ENCODE data around the gene LIFR.

LIFR gene

DNA sequence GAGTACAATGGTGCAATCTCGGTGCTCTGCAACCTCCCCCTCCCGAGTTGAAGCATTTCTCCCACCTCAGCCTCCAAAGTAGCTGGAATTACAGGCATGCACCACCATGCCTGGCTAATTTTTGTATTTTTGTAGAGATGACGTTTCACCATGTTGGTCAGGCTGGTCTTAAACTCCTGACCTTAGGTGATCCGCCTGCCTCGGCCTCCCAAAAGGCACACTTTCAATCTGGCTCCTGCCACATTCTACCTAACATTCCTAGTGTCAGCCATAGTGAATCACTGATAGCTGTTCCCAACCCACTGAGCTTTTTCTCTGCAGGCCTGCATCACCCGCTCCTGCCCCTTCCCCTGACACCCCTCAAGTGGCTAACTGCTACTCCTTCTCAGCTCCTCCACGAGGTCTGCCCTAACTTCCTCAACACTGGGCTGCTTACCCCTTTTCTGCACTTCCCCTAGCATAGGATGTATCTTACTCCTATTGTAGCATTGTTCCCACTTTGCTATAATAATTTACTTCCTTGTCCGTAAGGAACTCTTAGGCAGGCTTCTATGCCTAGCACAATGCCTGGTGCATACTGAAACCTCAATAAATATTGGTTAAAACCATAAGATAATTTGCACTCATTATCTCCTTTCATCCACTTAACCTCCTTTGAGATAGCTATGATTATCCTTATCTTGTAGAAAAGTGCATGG is 42.0 kb upstream of the LIFR start:
- no peaks in the 10 kb centered on the region for H3K36me3 ChIP-seq (ENCODE audit: control insufficient read depth in 2 of 2, insufficient read depth in 2 of 2, low read length in 2 of 2)
- H3K27me3 ChIP-seq (ENCODE audit: control insufficient read depth in 2 of 2, insufficient read depth in 2 of 2, low read length in 2 of 2), result no peaks in the 10 kb centered on the region
- H3K9me3 ChIP-seq (ENCODE audit: control insufficient read depth in 2 of 2, low read length in 2 of 2), result no peaks in the 10 kb centered on the region
- H3K27ac ChIP-seq (ENCODE audit: low read depth in 2 of 2, low read length in 2 of 2), result no peak overlapping the region
- no peak overlapping the region for H3K4me3 ChIP-seq (ENCODE audit: low read length in 2 of 2)
- H3K9ac ChIP-seq (ENCODE audit: low read depth in 1 of 2, low read length in 2 of 2), result no peak overlapping the region
- H3K4me1 ChIP-seq (ENCODE audit: control insufficient read depth in 2 of 2, insufficient read depth in 2 of 2, low read length in 2 of 2), result no peaks in the 10 kb centered on the region

DNA sequence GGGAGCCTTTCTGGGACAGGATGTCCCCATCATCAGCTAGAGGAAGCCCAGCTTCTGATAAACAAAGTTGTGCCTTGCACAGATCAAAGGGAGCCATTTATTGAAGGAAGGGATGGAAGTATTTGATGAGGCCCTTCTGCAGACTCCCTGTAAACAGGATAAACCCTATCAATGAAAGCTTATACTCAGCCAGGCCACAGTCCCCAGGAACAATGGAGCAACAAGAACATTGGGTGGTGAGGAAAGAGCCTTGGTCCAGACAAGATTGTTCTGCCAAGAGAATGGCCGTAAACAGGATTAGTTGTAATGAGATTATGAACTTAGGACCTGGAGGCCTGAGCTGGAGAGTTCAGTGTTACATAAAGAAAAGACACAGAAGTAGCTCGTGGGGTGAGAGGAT is 40.5 kb upstream of the LIFR start:
- H3K4me3 ChIP-seq (ENCODE audit: low read length in 2 of 2), result no peak overlapping the region
- H3K9me3 ChIP-seq (ENCODE audit: control insufficient read depth in 2 of 2, low read length in 2 of 2), result no peaks in the 10 kb centered on the region
- H3K36me3 ChIP-seq (ENCODE audit: control insufficient read depth in 2 of 2, insufficient read depth in 2 of 2, low read length in 2 of 2), result no peaks in the 10 kb centered on the region
- H3K9ac ChIP-seq (ENCODE audit: low read depth in 1 of 2, low read length in 2 of 2), result no peak overlapping the region
- H3K27me3 ChIP-seq (ENCODE audit: control insufficient read depth in 2 of 2, insufficient read depth in 2 of 2, low read length in 2 of 2), result no peaks in the 10 kb centered on the region
- H3K4me1 ChIP-seq (ENCODE audit: control insufficient read depth in 2 of 2, insufficient read depth in 2 of 2, low read length in 2 of 2), result no peaks in the 10 kb centered on the region
- no peak overlapping the region for H3K27ac ChIP-seq (ENCODE audit: low read depth in 2 of 2, low read length in 2 of 2)

- Histone ChIP-seq H3K27me3 (ENCODE audit: control insufficient read depth in 2 of 2, insufficient read depth in 2 of 2, low read length in 2 of 2) (no peaks in the 10 kb centered on the region), H3K9me3 (ENCODE audit: control insufficient read depth in 2 of 2, low read length in 2 of 2) (no peaks in the 10 kb centered on the region), H3K9ac (ENCODE audit: low read depth in 1 of 2, low read length in 2 of 2) (no peak overlapping the region), H3K4me1 (ENCODE audit: control insufficient read depth in 2 of 2, insufficient read depth in 2 of 2, low read length in 2 of 2) (no peaks in the 10 kb centered on the region), H3K36me3 (ENCODE audit: control insufficient read depth in 2 of 2, insufficient read depth in 2 of 2, low read length in 2 of 2) (no peaks in the 10 kb centered on the region), H3K4me3 (ENCODE audit: low read length in 2 of 2) (no peak overlapping the region), H3K27ac (ENCODE audit: low read depth in 2 of 2, low read length in 2 of 2) (no peak overlapping the region)
These were observed 38.8 kb upstream of the LIFR start for GRCh38 chr5:38595132-38595745.

GRCh38 chr5:38593959-38594358 is 37.5 kb upstream of the LIFR start:
- H3K9me3 ChIP-seq (ENCODE audit: control insufficient read depth in 2 of 2, low read length in 2 of 2), result no peaks in the 10 kb centered on the region
- no peaks in the 10 kb centered on the region for H3K4me1 ChIP-seq (ENCODE audit: control insufficient read depth in 2 of 2, insufficient read depth in 2 of 2, low read length in 2 of 2)
- no peak overlapping the region for H3K27ac ChIP-seq (ENCODE audit: low read depth in 2 of 2, low read length in 2 of 2)
- no peaks in the 10 kb centered on the region for H3K36me3 ChIP-seq (ENCODE audit: control insufficient read depth in 2 of 2, insufficient read depth in 2 of 2, low read length in 2 of 2)
- no peaks in the 10 kb centered on the region for H3K27me3 ChIP-seq (ENCODE audit: control insufficient read depth in 2 of 2, insufficient read depth in 2 of 2, low read length in 2 of 2)
- no peak overlapping the region for H3K4me3 ChIP-seq (ENCODE audit: low read length in 2 of 2)
- H3K9ac ChIP-seq (ENCODE audit: low read depth in 1 of 2, low read length in 2 of 2), result no peak overlapping the region

- Histone ChIP-seq H3K9me3 (ENCODE audit: control insufficient read depth in 2 of 2, low read length in 2 of 2) (no peaks in the 10 kb centered on the region), H3K4me3 (ENCODE audit: low read length in 2 of 2) (no peak overlapping the region), H3K27ac (ENCODE audit: low read depth in 2 of 2, low read length in 2 of 2) (no peak overlapping the region), H3K9ac (ENCODE audit: low read depth in 1 of 2, low read length in 2 of 2) (no peak overlapping the region), H3K4me1 (ENCODE audit: control insufficient read depth in 2 of 2, insufficient read depth in 2 of 2, low read length in 2 of 2) (no peaks in the 10 kb centered on the region), H3K36me3 (ENCODE audit: control insufficient read depth in 2 of 2, insufficient read depth in 2 of 2, low read length in 2 of 2) (no peaks in the 10 kb centered on the region), H3K27me3 (ENCODE audit: control insufficient read depth in 2 of 2, insufficient read depth in 2 of 2, low read length in 2 of 2) (no peaks in the 10 kb centered on the region)
These were observed 35.0 kb upstream of the LIFR start for GRCh38 chr5:38591523-38591849.

- H3K9me3 ChIP-seq (ENCODE audit: control insufficient read depth in 2 of 2, low read length in 2 of 2), result no peaks in the 10 kb centered on the region
- no peaks in the 10 kb centered on the region for H3K4me1 ChIP-seq (ENCODE audit: control insufficient read depth in 2 of 2, insufficient read depth in 2 of 2, low read length in 2 of 2)
- H3K4me3 ChIP-seq (ENCODE audit: low read length in 2 of 2), result no peak overlapping the region
- no peak overlapping the region for H3K27ac ChIP-seq (ENCODE audit: low read depth in 2 of 2, low read length in 2 of 2)
- H3K27me3 ChIP-seq (ENCODE audit: control insufficient read depth in 2 of 2, insufficient read depth in 2 of 2, low read length in 2 of 2), result no peaks in the 10 kb centered on the region
- H3K36me3 ChIP-seq (ENCODE audit: control insufficient read depth in 2 of 2, insufficient read depth in 2 of 2, low read length in 2 of 2), result no peaks in the 10 kb centered on the region
- H3K9ac ChIP-seq (ENCODE audit: low read depth in 1 of 2, low read length in 2 of 2), result no peak overlapping the region
These were observed 34.5 kb upstream of the LIFR start for GRCh38 chr5:38590838-38591522.

- Histone ChIP-seq H3K9ac (ENCODE audit: low read depth in 1 of 2, low read length in 2 of 2) (no peak overlapping the region), H3K9me3 (ENCODE audit: control insufficient read depth in 2 of 2, low read length in 2 of 2) (no peaks in the 10 kb centered on the region), H3K27me3 (ENCODE audit: control insufficient read depth in 2 of 2, insufficient read depth in 2 of 2, low read length in 2 of 2) (no peaks in the 10 kb centered on the region), H3K4me1 (ENCODE audit: control insufficient read depth in 2 of 2, insufficient read depth in 2 of 2, low read length in 2 of 2) (no peaks in the 10 kb centered on the region), H3K27ac (ENCODE audit: low read depth in 2 of 2, low read length in 2 of 2) (no peak overlapping the region), H3K4me3 (ENCODE audit: low read length in 2 of 2) (no peak overlapping the region), H3K36me3 (ENCODE audit: control insufficient read depth in 2 of 2, insufficient read depth in 2 of 2, low read length in 2 of 2) (no peaks in the 10 kb centered on the region)
These were observed 33.2 kb upstream of the LIFR start for GRCh38 chr5:38589629-38590028.

- Histone ChIP-seq H3K9ac (ENCODE audit: low read depth in 1 of 2, low read length in 2 of 2) (no peak overlapping the region), H3K36me3 (ENCODE audit: control insufficient read depth in 2 of 2, insufficient read depth in 2 of 2, low read length in 2 of 2) (no peaks in the 10 kb centered on the region), H3K4me3 (ENCODE audit: low read length in 2 of 2) (no peak overlapping the region), H3K4me1 (ENCODE audit: control insufficient read depth in 2 of 2, insufficient read depth in 2 of 2, low read length in 2 of 2) (no peaks in the 10 kb centered on the region), H3K27ac (ENCODE audit: low read depth in 2 of 2, low read length in 2 of 2) (no peak overlapping the region), H3K9me3 (ENCODE audit: control insufficient read depth in 2 of 2, low read length in 2 of 2) (no peaks in the 10 kb centered on the region), H3K27me3 (ENCODE audit: control insufficient read depth in 2 of 2, insufficient read depth in 2 of 2, low read length in 2 of 2) (no peaks in the 10 kb centered on the region)
These were observed 29.4 kb upstream of the LIFR start for GRCh38 chr5:38585816-38586215.

GRCh38 chr5:38583500-38583899 is 27.1 kb upstream of the LIFR start:
- Histone ChIP-seq H3K4me3 (ENCODE audit: low read length in 2 of 2) (no peak overlapping the region), H3K27me3 (ENCODE audit: control insufficient read depth in 2 of 2, insufficient read depth in 2 of 2, low read length in 2 of 2) (no peaks in the 10 kb centered on the region), H3K9me3 (ENCODE audit: control insufficient read depth in 2 of 2, low read length in 2 of 2) (no peaks in the 10 kb centered on the region), H3K36me3 (ENCODE audit: control insufficient read depth in 2 of 2, insufficient read depth in 2 of 2, low read length in 2 of 2) (no peaks in the 10 kb centered on the region), H3K27ac (ENCODE audit: low read depth in 2 of 2, low read length in 2 of 2) (no peak overlapping the region), H3K9ac (ENCODE audit: low read depth in 1 of 2, low read length in 2 of 2) (no peak overlapping the region), H3K4me1 (ENCODE audit: control insufficient read depth in 2 of 2, insufficient read depth in 2 of 2, low read length in 2 of 2) (no peaks in the 10 kb centered on the region)

- H3K27me3 ChIP-seq (ENCODE audit: control insufficient read depth in 2 of 2, insufficient read depth in 2 of 2, low read length in 2 of 2), result no peaks in the 10 kb centered on the region
- no peak overlapping the region for H3K9ac ChIP-seq (ENCODE audit: low read depth in 1 of 2, low read length in 2 of 2)
- H3K4me1 ChIP-seq (ENCODE audit: control insufficient read depth in 2 of 2, insufficient read depth in 2 of 2, low read length in 2 of 2), result no peaks in the 10 kb centered on the region
- no peaks in the 10 kb centered on the region for H3K9me3 ChIP-seq (ENCODE audit: control insufficient read depth in 2 of 2, low read length in 2 of 2)
- no peak overlapping the region for H3K27ac ChIP-seq (ENCODE audit: low read depth in 2 of 2, low read length in 2 of 2)
- H3K4me3 ChIP-seq (ENCODE audit: low read length in 2 of 2), result no peak overlapping the region
- H3K36me3 ChIP-seq (ENCODE audit: control insufficient read depth in 2 of 2, insufficient read depth in 2 of 2, low read length in 2 of 2), result no peaks in the 10 kb centered on the region
These were observed 26.5 kb upstream of the LIFR start for GRCh38 chr5:38582975-38583319.

Data from mucosa of rectum (tissue), 2 donors.